GM23338 (cell line): ENCODE data around the gene CLDN1.

Experiments
- POLR2AphosphoS5 ChIP-seq: IDR thresholded peaks from 2 replicates; pipeline ENCODE4 v1.6.1; 2016; ENCODE audit warnings: antibody characterized with exemption, low read depth
- REST ChIP-seq: IDR thresholded peaks from one replicate; pipeline ENCODE4 v1.6.1; 2018; ENCODE audit warnings: antibody characterized with exemption; ENCODE audit not compliant: unreplicated experiment

GRCh38 chr3:190326930-190327329, 4.7 kb upstream of the CLDN1 start:
- TF ChIP-seq REST (no peak), POLR2AphosphoS5 (no peak)
